HG03442 (cell line): ENCODE measurements around the gene AMOT.

Source experiments
- ATAC-seq: cut with Tn5 transposase; IDR thresholded peaks from one replicate; pipeline ENCODE4 v1.9.1; 2021; ENCODE audit warnings: mild to moderate bottlenecking, moderate library complexity; ENCODE audit not compliant: unreplicated experiment

AMOT gene

GRCh38 chrX:112841820-112842157, 1.2 kb upstream of the AMOT start:
- no peak for ATAC-seq

- peak; percentile 94 for ATAC-seq
Measured at GRCh38 chrX:112841114-112841819, 636 bp upstream of the AMOT start.

- no peak for ATAC-seq
Measured at GRCh38 chrX:112839856-112840255, 775 bp downstream of the AMOT start.

- no peak for ATAC-seq
Measured at GRCh38 chrX:112837531-112837930, 3.1 kb downstream of the AMOT start.

- ATAC-seq, result no peak
Measured at GRCh38 chrX:112835019-112835418, 5.6 kb downstream of the AMOT start.

- ATAC-seq, result no peak
Measured at GRCh38 chrX:112834031-112834845, 6.4 kb downstream of the AMOT start.

- no peak for ATAC-seq
Measured at GRCh38 chrX:112832481-112833095, 8.0 kb downstream of the AMOT start.

GRCh38 chrX:112830540-112830939, 10.1 kb downstream of the AMOT start:
- no peak for ATAC-seq

GRCh38 chrX:112827292-112827903, 13.2 kb downstream of the AMOT start:
- ATAC-seq, result no peak

- no peak for ATAC-seq
Measured at GRCh38 chrX:112826023-112826422, 14.6 kb downstream of the AMOT start.

GRCh38 chrX:112822892-112823291, 17.7 kb downstream of the AMOT start:
- ATAC-seq, result no peak

- ATAC-seq, result peak; percentile 43
Measured at GRCh38 chrX:112820364-112821268, 20.0 kb downstream of the AMOT start.

- no peak for ATAC-seq
Measured at GRCh38 chrX:112819813-112820212, 20.8 kb downstream of the AMOT start.

- no peak for ATAC-seq
Measured at GRCh38 chrX:112819008-112819640, 21.5 kb downstream of the AMOT start.

GRCh38 chrX:112818114-112819007, 22.3 kb downstream of the AMOT start:
- ATAC-seq, result no peak

- no peak for ATAC-seq
Measured at GRCh38 chrX:112816908-112817307, 23.7 kb downstream of the AMOT start.

GRCh38 chrX:112814496-112814895, 26.1 kb downstream of the AMOT start:
- ATAC-seq, result no peak

GRCh38 chrX:112812741-112813140, 27.9 kb downstream of the AMOT start:
- ATAC-seq, result no peak

GRCh38 chrX:112808651-112809195, 31.9 kb downstream of the AMOT start:
- no peak for ATAC-seq
